ENCODE data around the gene TP53I11.

Gene TP53I11

GRCh38 chr11:44955015-44955738, 4.5 kb upstream of the TP53I11 start:
- DNase-seq (ENCODE audit: low spot score), result peak; percentile 83

DNA sequence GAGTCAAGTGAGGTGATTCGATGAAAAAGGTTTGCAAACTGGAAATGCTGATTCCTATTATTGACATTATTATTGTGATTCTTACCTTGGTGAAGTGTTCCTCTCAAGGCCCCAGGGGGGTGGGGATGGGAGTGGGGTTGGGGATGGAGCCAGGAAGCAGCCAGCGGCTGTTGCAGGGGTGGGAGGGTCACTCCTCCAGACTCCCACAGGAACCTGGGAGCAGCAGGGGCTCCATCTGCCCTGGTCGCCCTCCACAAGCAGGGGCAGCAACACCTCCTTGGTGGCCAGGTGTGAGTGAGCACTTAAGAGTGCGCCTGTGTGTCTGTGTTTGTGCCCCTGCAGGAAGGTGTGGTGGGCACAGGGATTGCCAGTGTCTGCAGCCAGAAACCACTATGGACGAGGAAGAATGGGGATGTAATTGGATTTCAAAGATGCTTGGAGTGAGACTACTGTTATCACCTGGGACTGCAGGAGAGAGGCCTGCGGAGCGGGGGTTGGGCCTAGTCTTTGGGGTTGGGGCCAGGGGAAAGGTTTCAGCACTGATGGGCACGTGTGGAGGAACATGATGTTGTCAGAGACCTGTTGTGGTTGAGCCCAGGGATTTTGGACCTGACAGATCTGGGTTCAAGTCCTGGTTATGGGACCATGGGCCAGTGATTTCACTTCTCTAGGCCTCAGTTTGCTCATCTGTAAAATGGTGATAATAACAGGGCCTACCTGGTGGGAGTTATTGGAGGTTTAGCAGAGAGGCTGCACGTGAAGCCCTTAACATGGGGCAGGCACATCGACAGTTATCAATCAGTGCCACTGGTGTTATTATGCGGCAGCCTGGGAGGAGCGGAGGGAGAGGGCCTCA, 3.6 kb upstream of the TP53I11 start:
- no peak for DNase-seq (ENCODE audit: low spot score)

- no peak for DNase-seq (ENCODE audit: low spot score)
Observed at GRCh38 chr11:44952500-44953260, 2.0 kb upstream of the TP53I11 start.

DNA sequence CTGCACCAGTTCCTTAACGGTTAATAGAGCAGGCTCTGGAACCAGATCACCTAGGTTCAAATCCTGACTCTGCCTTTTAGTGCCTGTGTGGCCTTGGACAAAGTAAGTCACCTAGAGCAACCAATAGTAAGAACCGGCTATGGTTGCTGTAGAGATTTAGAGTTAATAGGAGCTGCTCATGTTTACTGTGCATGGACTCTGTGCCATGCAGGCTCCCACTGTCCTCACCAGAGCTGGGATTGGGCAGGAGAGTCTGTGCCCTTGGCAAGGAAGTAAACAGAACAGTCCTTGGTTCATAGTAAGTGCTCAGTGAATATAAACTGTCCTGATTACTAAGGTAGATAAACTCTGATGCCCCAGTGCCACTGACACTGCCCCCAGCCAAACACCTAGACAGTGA, 1.4 kb upstream of the TP53I11 start:
- no peak for DNase-seq (ENCODE audit: low spot score)

DNA sequence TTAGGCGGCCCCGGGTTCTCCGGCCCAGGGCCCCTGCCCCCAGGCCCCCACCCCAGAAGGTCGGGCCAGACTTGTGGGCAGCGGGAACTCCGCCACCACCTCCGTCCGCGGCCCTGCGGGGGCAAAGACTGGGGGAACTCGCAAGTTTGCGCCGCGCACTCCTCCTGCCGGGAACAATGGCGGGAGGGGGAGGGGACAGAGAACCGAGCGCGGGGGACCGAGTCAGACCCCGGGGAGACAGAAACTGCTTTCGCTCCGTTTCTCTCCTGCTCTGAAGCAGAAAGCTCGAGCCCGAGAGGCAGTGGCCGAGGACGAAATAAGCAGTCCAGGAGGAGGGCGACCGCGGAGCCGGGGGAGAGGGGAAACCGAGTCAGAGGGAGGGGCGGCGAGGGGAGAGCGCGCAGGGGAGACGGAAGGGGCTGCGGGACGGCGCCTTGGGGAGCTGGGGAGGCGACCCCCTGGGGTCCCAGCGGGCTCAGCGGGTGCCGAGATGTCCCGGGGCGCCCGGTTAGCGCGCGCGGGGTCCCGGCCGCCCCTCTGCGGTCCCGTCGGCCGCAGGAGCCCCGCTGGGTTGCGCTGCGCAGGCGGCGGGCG, 555 bp downstream of the TP53I11 start:
- peak; percentile 28 for DNase-seq (ENCODE audit: low spot score)

DNA sequence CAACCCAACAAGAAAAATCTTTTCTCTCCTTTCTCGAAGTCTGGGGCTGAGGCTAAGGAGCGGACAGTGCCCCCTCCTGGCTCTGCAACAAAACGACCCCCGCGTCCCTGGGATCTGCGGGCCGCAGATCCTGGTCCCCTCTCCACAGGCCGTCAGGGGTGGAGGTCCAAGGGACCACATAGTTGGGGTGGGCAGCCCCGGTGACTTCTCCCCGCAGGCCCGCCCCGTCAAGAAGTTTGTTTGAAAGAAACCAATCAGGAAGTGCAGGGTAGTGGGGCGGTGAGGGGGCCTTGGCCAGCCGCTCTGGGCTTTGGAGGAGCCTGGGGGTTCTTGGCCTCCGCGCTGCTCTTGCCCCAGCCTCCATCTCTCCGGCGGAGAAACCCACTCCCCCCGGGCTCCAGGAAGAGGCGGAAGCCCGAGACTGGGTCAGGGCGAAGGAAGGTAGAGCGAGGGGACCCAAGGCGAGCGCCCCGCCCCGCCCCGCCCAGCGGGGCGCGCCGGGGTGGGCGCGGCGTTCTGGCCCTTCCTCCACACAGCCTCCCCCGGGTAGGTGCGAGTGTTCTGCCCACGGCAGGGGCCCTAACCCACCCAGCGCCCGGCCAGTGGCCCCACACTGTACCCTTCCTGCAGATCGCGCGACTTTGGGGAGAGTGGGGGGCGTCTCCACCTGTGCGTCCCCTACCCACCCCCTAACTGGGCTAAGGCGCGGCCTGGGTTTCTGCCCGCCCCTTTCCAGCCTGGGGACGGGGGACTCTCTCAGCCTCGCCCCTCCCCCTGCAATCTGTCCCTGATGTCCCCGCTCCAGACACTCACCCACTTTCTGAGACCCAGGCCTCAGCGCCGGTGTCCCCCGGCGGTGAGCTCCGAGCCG, 1.3 kb downstream of the TP53I11 start:
- DNase-seq (ENCODE audit: low spot score), result peak; percentile 62

DNA sequence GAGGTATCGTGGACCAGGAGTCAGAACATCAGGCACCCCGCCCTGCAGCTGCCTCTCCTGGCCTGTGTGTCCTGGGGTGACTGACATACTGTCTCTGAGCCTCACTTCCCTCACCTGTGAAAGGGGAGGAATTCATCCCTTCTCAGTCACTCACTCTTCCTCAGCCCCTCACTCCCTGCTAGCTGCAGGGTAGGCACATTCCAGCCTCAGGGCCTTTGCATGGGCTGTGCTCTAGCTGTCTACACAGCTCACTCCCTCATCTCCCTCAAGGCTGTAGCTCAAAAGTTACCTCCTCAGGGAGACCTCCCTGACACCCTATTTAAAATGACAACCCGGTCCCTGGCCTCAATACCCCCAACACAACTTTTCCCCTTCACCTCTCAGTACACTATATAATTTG, 2.5 kb downstream of the TP53I11 start:
- no peak for DNase-seq (ENCODE audit: low spot score)

- DNase-seq (ENCODE audit: low spot score), result no peak
Observed at GRCh38 chr11:44947114-44947513, 3.6 kb downstream of the TP53I11 start.

GRCh38 chr11:44946263-44946662, 4.4 kb downstream of the TP53I11 start:
- peak; percentile 46 for DNase-seq (ENCODE audit: low spot score)

GRCh38 chr11:44945666-44946065, 5.0 kb downstream of the TP53I11 start:
- DNase-seq (ENCODE audit: low spot score), result no peak

- no peak for DNase-seq (ENCODE audit: low spot score)
Observed at GRCh38 chr11:44944853-44945235, 5.8 kb downstream of the TP53I11 start.

- DNase-seq (ENCODE audit: low spot score), result no peak
Observed at GRCh38 chr11:44944181-44944852, 6.4 kb downstream of the TP53I11 start.

DNA sequence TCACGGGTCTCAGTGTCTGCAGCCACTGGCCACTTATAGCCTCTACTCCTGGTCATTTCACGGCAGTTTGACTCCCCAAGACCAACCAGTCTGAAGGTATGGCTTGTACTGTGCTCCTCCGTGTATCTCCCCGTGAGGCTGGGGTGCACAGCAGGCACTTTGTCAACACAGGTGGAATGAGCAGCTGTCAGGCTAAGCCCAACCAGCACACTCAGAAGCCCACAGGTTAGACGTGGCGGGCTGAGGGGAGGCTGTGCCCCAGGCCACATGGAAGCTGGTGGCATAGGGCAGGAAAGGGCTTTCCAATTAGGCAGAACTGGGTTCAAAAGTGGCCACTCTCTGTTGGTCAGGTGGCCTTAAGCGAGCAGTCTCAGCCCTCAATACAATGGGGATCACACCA, 7.0 kb downstream of the TP53I11 start:
- no peak for DNase-seq (ENCODE audit: low spot score)

GRCh38 chr11:44943118-44943517, 7.6 kb downstream of the TP53I11 start:
- no peak for DNase-seq (ENCODE audit: low spot score)

DNA sequence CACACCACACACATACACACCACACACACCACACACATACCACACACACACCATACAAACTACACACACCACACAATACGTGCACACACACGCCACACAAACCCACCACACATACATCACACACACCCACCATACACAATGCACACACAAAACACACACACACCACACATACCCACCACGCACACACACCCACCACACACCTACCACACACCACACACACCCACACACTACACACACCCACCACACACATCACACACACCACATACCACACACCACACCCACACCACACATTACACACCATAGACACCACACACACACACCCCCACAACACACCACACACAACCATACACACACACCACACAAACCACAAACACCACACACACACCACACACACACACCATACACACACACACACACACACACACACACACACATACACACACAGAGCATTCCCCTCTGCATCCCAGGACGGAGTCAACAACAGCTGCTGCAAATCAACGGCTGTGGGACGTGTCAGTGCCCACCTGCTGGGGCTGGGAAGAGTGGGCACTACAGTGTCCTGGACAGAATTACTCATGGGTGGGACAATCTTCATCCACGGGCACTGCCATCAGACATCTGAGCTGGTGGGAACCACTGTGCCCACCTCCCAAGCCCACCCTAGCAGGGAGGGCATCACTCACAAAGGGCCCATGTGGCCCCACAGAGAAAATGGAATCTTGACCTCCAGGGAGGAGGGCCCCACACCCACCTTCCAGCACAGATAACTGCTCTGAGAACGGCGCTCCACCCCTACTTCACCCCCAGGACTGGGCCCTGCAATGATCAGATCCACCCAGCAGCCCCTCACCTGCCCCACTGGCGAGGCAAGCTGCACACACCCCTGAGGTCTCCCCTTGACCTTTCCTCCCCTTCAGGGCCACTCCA, 8.4 kb downstream of the TP53I11 start:
- DNase-seq (ENCODE audit: low spot score), result no peak

DNA sequence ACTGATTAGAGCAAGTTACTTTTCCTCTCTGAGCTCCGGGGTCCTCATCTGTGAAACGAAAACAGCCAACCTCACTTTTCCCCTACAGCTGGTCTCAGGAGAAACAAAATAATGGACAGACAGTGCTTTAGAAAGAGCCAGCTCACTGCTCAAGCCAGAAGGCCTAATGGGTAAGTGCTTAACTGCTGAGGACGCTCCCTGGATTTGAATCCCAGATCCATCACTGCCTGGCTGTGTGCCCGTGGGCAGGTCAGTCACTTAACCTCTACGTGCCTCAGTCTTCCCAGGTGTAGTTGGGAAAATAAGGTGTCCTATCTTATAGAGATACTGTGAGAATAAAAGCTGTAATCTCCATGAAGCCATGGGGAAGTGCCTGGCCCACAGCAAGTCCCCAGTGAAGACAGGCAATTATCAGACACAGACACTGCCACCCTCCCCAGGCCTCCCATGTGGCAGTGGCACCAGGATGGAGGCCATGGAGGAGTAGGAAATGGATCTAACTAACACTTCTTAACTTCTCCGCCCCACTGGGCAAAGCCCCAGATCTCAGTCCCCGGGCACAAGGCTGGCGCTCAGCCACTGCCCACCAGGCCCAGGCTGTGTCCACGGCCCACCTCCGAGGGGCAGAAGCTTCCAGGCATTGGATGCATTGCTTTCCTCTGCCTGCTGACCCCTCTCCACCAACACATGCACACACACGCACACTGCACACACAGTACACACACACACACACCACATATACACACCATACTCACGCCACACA, 9.2 kb downstream of the TP53I11 start:
- no peak for DNase-seq (ENCODE audit: low spot score)

DNA sequence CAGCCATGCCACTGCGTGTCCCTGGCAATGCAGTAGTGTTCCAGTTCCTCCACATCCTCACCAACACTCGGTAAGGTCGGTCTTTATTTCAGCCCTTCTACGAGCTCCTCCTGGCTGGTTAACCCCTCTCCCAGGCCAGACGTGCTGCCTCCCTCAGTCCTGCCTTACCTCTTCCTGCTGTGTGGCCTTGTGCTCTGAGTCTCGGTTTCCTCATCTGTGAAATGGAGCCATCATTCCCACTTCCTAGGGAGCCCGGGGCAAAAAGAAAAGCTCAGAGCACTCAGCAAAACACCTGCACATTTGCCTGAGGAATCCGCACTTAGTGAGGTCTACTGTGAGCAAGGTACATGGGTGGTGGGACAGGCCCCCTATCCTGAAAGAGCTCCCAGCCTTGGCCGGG, 9.8 kb downstream of the TP53I11 start:
- no peak for DNase-seq (ENCODE audit: low spot score)

DNA sequence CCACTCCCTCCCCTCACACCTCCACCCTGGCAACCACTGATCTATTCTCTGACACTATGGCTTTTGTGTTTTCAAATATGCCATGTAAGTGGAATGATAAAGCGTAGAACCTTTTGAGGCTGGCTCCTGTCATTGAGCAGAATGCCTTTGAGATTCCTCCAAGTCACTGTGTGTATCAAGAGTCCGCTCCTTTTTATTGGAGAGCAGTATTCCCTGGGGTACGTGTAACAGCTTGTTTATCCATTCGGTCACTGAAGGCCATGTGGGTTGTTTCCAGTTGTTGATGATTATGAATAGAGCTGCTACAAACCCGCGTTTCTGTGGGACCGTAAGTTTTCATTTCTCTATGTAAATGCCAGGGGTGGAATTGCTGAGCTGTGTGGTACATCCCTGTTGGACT, 10.3 kb downstream of the TP53I11 start:
- no peak for DNase-seq (ENCODE audit: low spot score)

All from AG20443 (cell line).